ENCODE results near the gene CCDC197. TPM values are rescaled to one million over a fixed set of nuclear protein-coding genes. Genes with fewer than 3 reads are reported as not detected.

Gene CCDC197
- total and polyA plus RNA-seq, 9 of the 15 experiments (the other 6 are each of a cell fraction or from before 2014, with no cell fraction given): not detected

DNA sequence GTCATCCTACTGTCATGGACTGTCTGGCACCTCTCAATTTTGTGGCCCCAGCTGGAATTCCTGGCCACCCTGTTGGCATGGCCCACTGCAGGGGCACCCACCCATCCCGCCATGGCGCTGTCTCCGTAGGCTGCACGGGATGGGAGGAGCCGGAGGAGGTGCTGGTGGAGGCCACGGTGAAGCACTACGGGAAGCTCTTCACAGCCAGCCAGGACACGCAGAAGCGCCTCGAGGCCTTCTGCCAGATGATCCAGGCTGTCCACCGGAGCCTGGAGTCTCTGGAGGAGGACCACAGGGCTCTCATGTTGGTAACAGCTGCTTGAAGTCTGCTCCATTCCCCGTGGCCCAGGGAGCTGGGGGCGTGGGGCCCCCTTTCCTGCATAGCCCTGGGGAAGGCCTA is 3.9 kb downstream of the CCDC197 start:
- POLR2A ChIA-PET: interaction anchor here (0.5 to 0.6 kb wide), 2 partner anchors 8 to 28 kb away, joined by 3 read pairs; no protein-coding TSS in a partner anchor
- no peak overlapping the region for H2AFZ ChIP-seq (ENCODE audit: low read depth, low read length)
- intact Hi-C loops (cut with micrococcal nuclease) (loop anchor here (5.0 kb wide), 2 partner anchors 64 to 344 kb away; no protein-coding TSS in a partner anchor), in situ Hi-C loops (cut with MboI) (loop anchor here (5.0 kb wide), 1 partner anchor 59 kb away; no protein-coding TSS in a partner anchor)
- no peaks in the 10 kb centered on the region for H3K9me1 ChIP-seq (ENCODE audit: control insufficient read depth, insufficient read depth, low read length)
- H3K4me3 ChIP-seq: no peak overlapping the region
- CTCF ChIA-PET (ENCODE audit: low intra/inter-chr PET ratio): interaction anchor here (1.6 kb wide), 1 partner anchor 61 kb away, joined by 9 read pairs; no protein-coding TSS in a partner anchor
- FAIRE-seq: no peak
- BruUV-seq (replicated peaks): no TSS peak
- no peak overlapping the region for H3K4me2 ChIP-seq (ENCODE audit: insufficient read depth, low read length)
- H3K9me3 ChIP-seq (replicated peaks; ENCODE audit: control insufficient read depth, insufficient read depth, low read depth, low read length): no peaks in the 10 kb centered on the region
- H3K4me1 ChIP-seq (replicated peaks in 1 of 2; ENCODE audit: control insufficient read depth in 2 of 2, insufficient read depth in 2 of 2, low read length in 2 of 2): peaks cover 0 to 6% of the 10 kb centered on the region in 2 experiments; a peak in 2 of 5 replicates
- 0 out of 2 replicates have a peak, but pooled peaks cover 5% of the 10 kb centered on the region for H4K20me1 ChIP-seq (replicated peaks; ENCODE audit: control insufficient read depth, insufficient read depth, low read length)
- DNase-seq (ENCODE audit: extremely low read depth in 1 of 4, low spot score in 3 of 4): no peak
- H3K36me3 ChIP-seq (ENCODE audit: control insufficient read depth, insufficient read depth, low read length): no peaks in the 10 kb centered on the region
- no peaks in the 10 kb centered on the region for H3K79me2 ChIP-seq (ENCODE audit: control insufficient read depth, insufficient read depth, low read length)
- peaks cover 0 to 18% of the 10 kb centered on the region in 2 experiments; a peak in 3 of 5 replicates for H3K27me3 ChIP-seq (ENCODE audit: control insufficient read depth in 2 of 2, insufficient read depth in 2 of 2, low read length in 2 of 2)
- H3K9ac ChIP-seq (ENCODE audit: insufficient read depth in 1 of 2, low read depth in 2 of 2, low read length in 2 of 2): no peak overlapping the region
- WGBS (ENCODE audit: insufficient coverage, low coverage, missing lambda C conversion rate): 0% methylated on average over 8 of the region's 13 CpGs
- TF ChIP-seq ZNF695 (CRISPR knock-in tag; IDR thresholded peaks at IDR 0.05): no peak
- TF ChIP-seq MECOM (CRISPR knock-in tag; IDR thresholded peaks at IDR 0.05): no peak
- TF ChIP-seq ZNF347 (CRISPR knock-in tag; IDR thresholded peaks at IDR 0.05; ENCODE audit: low read depth): no peak
- no peak for TF ChIP-seq BRCA1 (IDR thresholded peaks at IDR 0.05)
- TF ChIP-seq BRCA1 (CRISPR knock-in tag; IDR thresholded peaks at IDR 0.05): no peak
- TF ChIP-seq RBM25 (IDR thresholded peaks at IDR 0.05; ENCODE audit: low read depth, low read length, severe bottlenecking): no peak
- no peak for TF ChIP-seq NR2C2 (CRISPR knock-in tag; IDR thresholded peaks at IDR 0.05)
- no peak for TF ChIP-seq NR2C2 (tag; IDR thresholded peaks at IDR 0.05)
- no peak for TF ChIP-seq DNMT1 (IDR thresholded peaks at IDR 0.05)
- TF ChIP-seq ZNF23 (CRISPR knock-in tag; IDR thresholded peaks at IDR 0.05): no peak
- no peak for TF ChIP-seq EWSR1 (IDR thresholded peaks at IDR 0.05; ENCODE audit: borderline replicate concordance, low read depth, partially characterized antibody)
- TF ChIP-seq ZNF445 (CRISPR knock-in tag; IDR thresholded peaks at IDR 0.05; ENCODE audit: low read depth): no peak
- no peak for TF ChIP-seq ZNF79 (CRISPR knock-in tag; IDR thresholded peaks at IDR 0.05; ENCODE audit: low read depth)
- TF ChIP-seq CHCHD3 (CRISPR knock-in tag; IDR thresholded peaks at IDR 0.05): no peak
- no peak for TF ChIP-seq FOXA3 (CRISPR knock-in tag; conservative IDR thresholded peaks at IDR 0.05 in 1 of 2, IDR thresholded peaks at IDR 0.05 in 1 of 2)
- TF ChIP-seq, protein P1, sequence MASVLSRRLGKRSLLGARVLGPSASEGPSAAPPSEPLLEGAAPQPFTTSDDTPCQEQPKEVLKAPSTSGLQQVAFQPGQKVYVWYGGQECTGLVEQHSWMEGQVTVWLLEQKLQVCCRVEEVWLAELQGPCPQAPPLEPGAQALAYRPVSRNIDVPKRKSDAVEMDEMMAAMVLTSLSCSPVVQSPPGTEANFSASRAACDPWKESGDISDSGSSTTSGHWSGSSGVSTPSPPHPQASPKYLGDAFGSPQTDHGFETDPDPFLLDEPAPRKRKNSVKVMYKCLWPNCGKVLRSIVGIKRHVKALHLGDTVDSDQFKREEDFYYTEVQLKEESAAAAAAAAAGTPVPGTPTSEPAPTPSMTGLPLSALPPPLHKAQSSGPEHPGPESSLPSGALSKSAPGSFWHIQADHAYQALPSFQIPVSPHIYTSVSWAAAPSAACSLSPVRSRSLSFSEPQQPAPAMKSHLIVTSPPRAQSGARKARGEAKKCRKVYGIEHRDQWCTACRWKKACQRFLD (CRISPR knock-in tag; IDR thresholded peaks at IDR 0.05): no peak
- no peak for TF ChIP-seq EP300 (IDR thresholded peaks at IDR 0.05; ENCODE audit: low read length)
- no peak for TF ChIP-seq ESRRA (IDR thresholded peaks at IDR 0.05; ENCODE audit: borderline replicate concordance, low read depth)
- no peak for TF ChIP-seq ERF (CRISPR knock-in tag; IDR thresholded peaks at IDR 0.05)
- H3K27ac ChIP-seq (ENCODE audit: extremely low read depth, low read depth, low read length): no peak overlapping the region
- ATAC-seq: no peak
